ENCODE measurements around the gene MARCKSL1. TPM values are rescaled to one million over a fixed set of nuclear protein-coding genes. Genes with fewer than 3 reads are reported as not detected.

The MARCKSL1 gene
- total and polyA plus RNA-seq, 2 of the 8 experiments (the other 6 are each of a cell fraction or from before 2014, with no cell fraction given): 536 to 558 TPM

DNA sequence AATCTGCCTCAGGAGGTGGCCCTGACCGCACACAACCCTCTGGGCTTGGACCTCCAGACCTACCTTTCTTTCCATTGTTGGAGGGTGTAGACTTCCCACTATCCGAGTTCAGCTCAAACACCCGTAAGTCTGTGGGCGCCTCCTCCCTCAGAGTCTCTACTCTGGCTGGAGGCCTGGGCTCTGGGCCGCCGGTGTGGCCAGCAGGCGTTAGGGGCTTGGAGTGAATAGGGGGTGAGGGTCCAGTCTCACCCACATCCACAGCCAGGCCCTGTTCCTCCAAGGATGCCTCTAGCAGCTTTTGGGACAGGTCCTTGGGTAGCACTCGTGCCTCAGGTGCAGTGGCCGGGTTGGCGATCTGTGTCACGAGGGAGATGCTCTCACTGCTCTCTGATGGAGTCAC is 40.2 kb upstream of the MARCKSL1 start:
- CTCF ChIA-PET (ENCODE audit: partially characterized antibody): interaction anchor here (0.6 to 1.1 kb wide), 2 partner anchors 43 to 1570 kb away, joined by 3 read pairs; no protein-coding TSS in a partner anchor
- Histone ChIP-seq H3K4me1 (replicated peaks in 1 of 4; ENCODE audit: control insufficient read depth in 3 of 4, insufficient read depth in 4 of 4, low read length in 3 of 4) (no peaks in the 10 kb centered on the region), H3K9me3 (ENCODE audit: insufficient read depth in 2 of 2, low read depth in 1 of 2, low read length in 1 of 2) (no peaks in the 10 kb centered on the region), H2BK12ac (ENCODE audit: low read depth, low read length) (no peak overlapping the region), H3K23me2 (ENCODE audit: low read depth, low read length) (no peaks in the 10 kb centered on the region), H4K20me1 (replicated peaks in 1 of 2; ENCODE audit: control insufficient read depth in 1 of 2, insufficient read depth in 2 of 2, low read length in 2 of 2) (peaks cover 2 to 3% of the 10 kb centered on the region in 2 experiments), H4K5ac (ENCODE audit: insufficient read length, low read depth, low read length) (no peak overlapping the region), H3K4ac (replicated peaks; ENCODE audit: insufficient read length, low read depth, low read length) (no peak overlapping the region), H3K79me2 (ENCODE audit: control insufficient read depth in 1 of 2, insufficient read depth in 2 of 2, low read length in 2 of 2) (no peaks in the 10 kb centered on the region), H3K27me3 (replicated peaks in 1 of 4; ENCODE audit: control insufficient read depth in 3 of 4, extremely low read depth in 1 of 4, insufficient read depth in 3 of 4, low read length in 3 of 4) (no peaks in the 10 kb centered on the region), H2AFZ (ENCODE audit: low read length) (no peak overlapping the region), H3K27ac (ENCODE audit: low read depth, low read length) (no peak overlapping the region), H3K23ac (ENCODE audit: insufficient read length) (no peak overlapping the region), H3K9ac (replicated peaks in 1 of 4; ENCODE audit: extremely low read depth in 1 of 4, low read depth in 3 of 4, low read length in 3 of 4) (no peak overlapping the region), H3K36me3 (ENCODE audit: control insufficient read depth in 2 of 4, insufficient read depth in 4 of 4, low read length in 3 of 4) (peaks cover 22 to 82% (median 65%) of the 10 kb centered on the region in 4 experiments), H3K4me2 (ENCODE audit: insufficient read depth in 1 of 2, low read depth in 2 of 2, low read length in 2 of 2) (no peak overlapping the region), H4K91ac (replicated peaks; ENCODE audit: insufficient read length, low read length) (no peak overlapping the region), H2BK120ac (replicated peaks; ENCODE audit: low read depth, low read length) (no peak overlapping the region), H3K18ac (ENCODE audit: extremely low read depth, low read length) (no peak overlapping the region), H4K8ac (ENCODE audit: extremely low read depth, insufficient read depth, low read length) (no peak overlapping the region), H3K56ac (replicated peaks; ENCODE audit: insufficient read length, low read depth, low read length) (no peak overlapping the region), H3K4me3 (ENCODE audit: extremely low read depth in 1 of 4, insufficient read depth in 2 of 4, low read depth in 3 of 4, low read length in 4 of 4) (no peak overlapping the region), H2BK20ac (ENCODE audit: low read length) (no peak overlapping the region), H2BK5ac (ENCODE audit: low read depth, low read length) (no peak overlapping the region), H3K79me1 (ENCODE audit: low read depth, low read length) (no peaks in the 10 kb centered on the region), H3K14ac (ENCODE audit: insufficient read length) (no peak overlapping the region), H2AK5ac (ENCODE audit: low read depth, low read length) (no peak overlapping the region), H2BK15ac (ENCODE audit: low read length) (no peak overlapping the region)
- FAIRE-seq: no peak
- POLR2A ChIA-PET (ENCODE audit: partially characterized antibody): interaction anchor here (0.9 to 3.2 kb wide), 5 partner anchors 8 to 31 kb away, joined by 5 to 17 read pairs (median 7); partner anchors contain the start of gene BSDC1
- no peak for TF ChIP-seq RNF2 (IDR thresholded peaks at IDR 0.05; ENCODE audit: borderline replicate concordance, low read depth, low read length, missing control alignments, poor library complexity, severe bottlenecking)
- TF ChIP-seq POLR2AphosphoS5 (IDR thresholded peaks at IDR 0.05; ENCODE audit: low read depth, low read length): no peak
- TF ChIP-seq ZNF274 (IDR thresholded peaks at IDR 0.05; ENCODE audit: borderline replicate concordance, extremely low read depth, low read length): no peak
- no peak for TF ChIP-seq POLR2A (IDR thresholded peaks at IDR 0.05; ENCODE audit: control extremely low read depth in 1 of 2, low read depth in 2 of 2, low read length in 2 of 2)
- no peak for TF ChIP-seq MAFK (IDR thresholded peaks at IDR 0.05; ENCODE audit: low read depth, low read length)
- no peak for TF ChIP-seq KDM1A (IDR thresholded peaks at IDR 0.05; ENCODE audit: borderline replicate concordance, low read length)
- no peak for TF ChIP-seq SAP30 (IDR thresholded peaks at IDR 0.05; ENCODE audit: insufficient read depth, insufficient replicate concordance, low read length)
- TF ChIP-seq TAF1 (IDR thresholded peaks at IDR 0.05; ENCODE audit: low read depth, low read length): no peak
- TF ChIP-seq TAF7 (optimal IDR thresholded peaks at IDR 0.05; ENCODE audit: borderline replicate concordance, low read depth, low read length): no peak
- TF ChIP-seq MAX (IDR thresholded peaks at IDR 0.05): no peak
- TF ChIP-seq ATF3 (IDR thresholded peaks at IDR 0.05; ENCODE audit: insufficient read depth, low read depth, low read length): no peak
- no peak for TF ChIP-seq CBX5 (IDR thresholded peaks at IDR 0.05; ENCODE audit: low read depth, low read length)
- DNase-seq (ENCODE audit: low read depth in 1 of 2, low spot score in 2 of 2): no peak
- WGBS, 2 experiments (ENCODE audit: extremely low coverage in 1 of 2, insufficient coverage in 1 of 2, insufficient read length in 1 of 2, insufficient replicate concordance in 2 of 2, low coverage in 1 of 2, low lambda C conversion rate in 2 of 2, missing lambda C conversion rate in 1 of 2): 88% methylated on average over 9 of the region's 11 CpGs; no CpG with 5 or more reads in 1 of the 2 experiments

Data from H1 (cell line).